ENCODE results near the gene SYNM.

SYNM gene

DNA sequence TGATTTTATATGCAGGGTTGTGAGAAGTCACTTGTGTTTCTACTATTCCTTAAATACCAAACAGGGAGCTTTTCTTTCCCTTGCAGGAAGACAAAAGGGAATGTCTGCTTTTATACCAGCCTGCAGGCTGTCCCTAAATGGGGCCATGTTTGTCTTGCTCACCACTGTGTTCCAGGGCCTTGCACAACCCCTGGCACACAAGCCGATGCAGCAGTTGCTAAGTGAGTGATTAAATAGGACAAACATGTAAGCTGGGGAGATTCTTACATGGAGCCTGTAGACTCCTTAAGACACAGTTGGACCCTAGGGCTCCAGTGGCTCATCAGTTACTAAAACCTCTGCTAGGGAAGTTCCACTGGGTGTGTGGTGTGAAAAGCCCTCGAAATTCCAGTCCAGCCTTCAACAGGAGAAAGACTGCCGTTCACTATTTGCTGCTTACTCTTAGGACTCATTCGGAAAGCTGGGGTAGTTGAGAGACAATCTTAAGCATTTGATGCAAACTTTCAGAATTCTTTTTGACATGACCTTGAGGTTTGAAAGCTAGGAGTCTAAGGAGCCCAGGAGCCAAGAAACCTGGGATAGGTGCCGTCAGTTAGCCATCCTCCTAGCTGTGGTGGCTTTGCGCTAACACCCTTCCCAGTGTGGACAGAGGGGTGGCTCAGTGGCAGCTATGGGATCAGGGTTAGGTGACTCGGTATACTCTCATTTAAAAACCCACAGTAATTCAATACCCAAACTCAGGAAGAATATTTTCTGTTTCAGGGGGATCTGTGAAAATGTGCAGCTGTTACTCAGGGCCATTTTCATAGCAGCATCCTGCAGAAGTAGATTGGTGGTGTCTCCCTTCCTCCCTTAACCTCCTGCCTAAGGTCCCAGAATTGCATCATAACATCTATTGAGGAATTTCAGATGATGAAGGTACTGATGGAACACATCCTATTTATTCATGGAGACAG is 39.1 kb downstream of the SYNM start:
- TF ChIP-seq, protein P1, sequence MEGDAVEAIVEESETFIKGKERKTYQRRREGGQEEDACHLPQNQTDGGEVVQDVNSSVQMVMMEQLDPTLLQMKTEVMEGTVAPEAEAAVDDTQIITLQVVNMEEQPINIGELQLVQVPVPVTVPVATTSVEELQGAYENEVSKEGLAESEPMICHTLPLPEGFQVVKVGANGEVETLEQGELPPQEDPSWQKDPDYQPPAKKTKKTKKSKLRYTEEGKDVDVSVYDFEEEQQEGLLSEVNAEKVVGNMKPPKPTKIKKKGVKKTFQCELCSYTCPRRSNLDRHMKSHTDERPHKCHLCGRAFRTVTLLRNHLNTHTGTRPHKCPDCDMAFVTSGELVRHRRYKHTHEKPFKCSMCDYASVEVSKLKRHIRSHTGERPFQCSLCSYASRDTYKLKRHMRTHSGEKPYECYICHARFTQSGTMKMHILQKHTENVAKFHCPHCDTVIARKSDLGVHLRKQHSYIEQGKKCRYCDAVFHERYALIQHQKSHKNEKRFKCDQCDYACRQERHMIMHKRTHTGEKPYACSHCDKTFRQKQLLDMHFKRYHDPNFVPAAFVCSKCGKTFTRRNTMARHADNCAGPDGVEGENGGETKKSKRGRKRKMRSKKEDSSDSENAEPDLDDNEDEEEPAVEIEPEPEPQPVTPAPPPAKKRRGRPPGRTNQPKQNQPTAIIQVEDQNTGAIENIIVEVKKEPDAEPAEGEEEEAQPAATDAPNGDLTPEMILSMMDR (conservative IDR thresholded peaks at IDR 0.05; ENCODE audit: low read depth) = no peak
- CTCF ChIA-PET = no interaction called here
- POLR2A ChIA-PET (ENCODE audit: low non-redundant PET) = no interaction called here
- DNase-seq (ENCODE audit: low spot score) = no peak
- no peak overlapping the region for H3K27ac ChIP-seq

DNA sequence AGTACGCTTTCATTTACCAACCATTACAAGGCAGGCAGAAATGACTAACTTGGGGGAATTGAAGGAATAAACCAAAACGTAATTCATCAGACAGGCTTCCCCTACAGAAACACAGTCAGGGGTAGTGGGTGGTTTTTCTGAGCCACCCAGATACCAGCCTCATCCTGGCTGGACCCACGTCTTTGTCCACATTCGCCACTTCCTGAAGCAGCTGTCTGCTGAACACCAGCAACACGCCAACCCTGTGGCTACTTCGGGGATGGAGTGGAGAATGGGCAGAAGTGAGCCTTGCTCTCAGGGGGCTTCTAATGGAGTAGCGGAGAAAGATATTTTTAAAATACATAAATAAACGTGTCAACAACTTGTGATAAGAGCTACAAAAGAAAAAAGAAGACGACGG is 40.1 kb downstream of the SYNM start:
- no peak for DNase-seq (ENCODE audit: low spot score)
- POLR2A ChIA-PET (ENCODE audit: low non-redundant PET) = no interaction called here
- H3K27ac ChIP-seq = no peak overlapping the region
- CTCF ChIA-PET = no interaction called here
- TF ChIP-seq, protein P1 (conservative IDR thresholded peaks at IDR 0.05; ENCODE audit: low read depth) = no peak

DNA sequence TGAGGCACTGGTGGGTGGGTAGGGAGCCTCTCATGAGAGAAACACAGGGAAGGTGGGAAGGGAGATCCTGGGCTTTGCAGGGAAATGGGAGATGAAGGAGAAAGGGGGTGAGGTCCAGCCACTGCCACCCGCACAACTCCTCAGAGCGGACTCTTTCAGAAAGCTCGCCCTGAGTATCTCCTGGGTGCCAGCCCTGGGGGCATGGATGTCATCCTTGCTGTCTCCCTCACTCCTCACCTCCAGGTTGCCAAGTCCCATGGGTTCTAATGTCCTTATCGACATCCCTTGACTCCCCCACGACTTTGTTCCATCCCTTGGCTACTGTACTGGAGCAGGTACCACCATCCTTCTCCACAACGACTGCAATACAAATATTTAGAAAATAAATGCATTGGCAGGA is 40.9 kb downstream of the SYNM start:
- H3K27ac ChIP-seq = no peak overlapping the region
- no peak for DNase-seq (ENCODE audit: low spot score)
- POLR2A ChIA-PET (ENCODE audit: low non-redundant PET) = no interaction called here
- CTCF ChIA-PET = interaction anchor here (1.1 kb wide), 1 partner anchor 45 kb away, joined by 3 read pairs; no protein-coding TSS in a partner anchor
- TF ChIP-seq, protein P1 (conservative IDR thresholded peaks at IDR 0.05; ENCODE audit: low read depth) = no peak

DNA sequence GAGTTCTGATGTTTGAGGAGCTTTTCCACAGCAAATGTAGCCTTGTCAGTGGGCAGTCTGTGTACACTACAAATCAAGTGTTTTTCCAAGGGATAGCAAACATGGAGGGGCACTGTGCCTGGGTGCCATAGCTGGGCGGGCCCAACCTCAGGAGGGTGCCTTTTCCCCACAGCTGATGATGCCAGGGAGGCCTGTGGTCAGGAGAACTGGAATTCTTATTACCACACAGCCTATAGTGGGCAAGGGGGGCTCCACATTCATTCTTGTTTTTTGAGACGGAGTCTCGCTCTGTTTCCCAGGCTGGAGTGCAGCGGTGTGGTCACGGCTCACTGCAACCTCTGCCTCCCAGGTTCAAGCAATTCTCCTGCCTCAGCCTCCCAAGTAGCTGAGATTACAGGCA is 41.8 kb downstream of the SYNM start:
- H3K27ac ChIP-seq = no peak overlapping the region
- TF ChIP-seq, protein P1 (conservative IDR thresholded peaks at IDR 0.05; ENCODE audit: low read depth) = no peak
- POLR2A ChIA-PET (ENCODE audit: low non-redundant PET) = no interaction called here
- DNase-seq (ENCODE audit: low spot score) = no peak
- CTCF ChIA-PET = interaction anchor here (0.6 to 1.1 kb wide), 2 partner anchors 46 to 108 kb away, joined by 3 read pairs; no protein-coding TSS in a partner anchor

DNA sequence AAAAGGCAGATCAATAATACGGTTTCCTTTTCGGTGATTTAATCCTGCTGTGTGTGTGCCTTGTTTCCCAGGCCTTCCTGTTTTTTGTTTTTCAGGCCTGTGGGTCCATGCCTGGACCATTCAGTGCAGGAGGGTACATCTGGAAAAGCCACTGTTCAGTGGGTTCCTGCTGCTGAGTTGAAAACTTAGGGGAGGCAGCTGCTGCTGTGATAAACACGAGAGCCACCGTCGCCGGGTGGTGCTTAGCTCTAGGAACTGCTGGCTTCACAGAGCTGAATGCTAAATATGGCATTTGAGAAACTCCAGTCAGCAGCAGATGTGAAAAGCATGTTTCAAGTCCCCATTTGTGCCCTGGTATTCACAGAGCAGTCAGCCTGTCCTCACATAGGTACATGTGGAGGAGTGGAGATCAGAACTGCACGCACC is 44.0 kb downstream of the SYNM start:
- no peak for DNase-seq (ENCODE audit: low spot score)
- TF ChIP-seq, protein P1 (conservative IDR thresholded peaks at IDR 0.05; ENCODE audit: low read depth) = no peak
- POLR2A ChIA-PET (ENCODE audit: low non-redundant PET) = no interaction called here
- CTCF ChIA-PET = no interaction called here
- H3K27ac ChIP-seq = no peak overlapping the region

DNA sequence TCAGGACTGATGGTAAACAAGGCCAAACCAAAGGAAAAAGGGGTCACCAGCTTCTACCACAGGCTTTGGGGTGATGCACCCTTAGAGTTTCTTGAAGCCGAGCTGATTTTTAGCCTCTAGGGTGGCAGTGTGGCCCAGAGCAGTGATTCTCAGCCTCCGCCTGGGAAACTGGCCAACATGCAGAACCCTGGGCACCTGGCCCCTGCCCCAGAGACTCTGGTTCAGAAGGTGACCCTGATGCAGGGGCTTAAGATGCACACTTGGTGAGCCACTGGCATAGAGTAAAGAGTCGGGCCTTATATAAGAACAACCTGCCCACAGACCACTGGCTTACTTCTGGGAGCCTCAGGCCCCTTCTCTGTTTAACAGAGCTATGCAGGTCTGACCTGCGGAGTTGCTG is 44.5 kb downstream of the SYNM start:
- ChIA-PET POLR2A (ENCODE audit: low non-redundant PET) (no interaction called here), CTCF (no interaction called here)
- H3K27ac ChIP-seq = no peak overlapping the region
- DNase-seq (ENCODE audit: low spot score) = no peak
- TF ChIP-seq, protein P1 (conservative IDR thresholded peaks at IDR 0.05; ENCODE audit: low read depth) = no peak
